HG03565 (cell line): ENCODE data around the gene GBP2.
A peak's percentile ranks its signal among the peaks of the same experiment; 100 is the strongest.
"Not testable (repeated sequence)": the region's sequence is repeated elsewhere in the genome, so short reads cannot be mapped to it uniquely, and the experiment has no call there.

ENCODE experiments used
- ATAC-seq: cut with Tn5 transposase; IDR thresholded peaks from one replicate; pipeline ENCODE4 v1.9.1; 2021; ENCODE audit warnings: mild to moderate bottlenecking, moderate library complexity; ENCODE audit not compliant: unreplicated experiment

Gene GBP2

GRCh38 chr1:89125913-89126580, at the start of gene GBP2:
GBP2 (minus strand) TSS chr1:89126114; CDS start chr1:89121966, 4,148 bp downstream.
- ATAC-seq, result peak; percentile 63

GRCh38 chr1:89174491-89174890, 48.6 kb upstream of the GBP2 start:
- ATAC-seq, result no peak

GRCh38 chr1:89172468-89173143, 46.7 kb upstream of the GBP2 start:
- no peak for ATAC-seq

- ATAC-seq, result no peak
Observed at GRCh38 chr1:89171067-89171438, 45.1 kb upstream of the GBP2 start.

GRCh38 chr1:89170170-89171066, 44.5 kb upstream of the GBP2 start:
- no peak for ATAC-seq

- no peak for ATAC-seq
Observed at GRCh38 chr1:89169166-89169565, 43.3 kb upstream of the GBP2 start.

- no peak for ATAC-seq
Observed at GRCh38 chr1:89167590-89168230, 41.8 kb upstream of the GBP2 start.

GRCh38 chr1:89166705-89167104, 40.8 kb upstream of the GBP2 start:
- no peak for ATAC-seq

GRCh38 chr1:89165811-89166210, 39.9 kb upstream of the GBP2 start:
- no peak for ATAC-seq

- ATAC-seq, result no peak
Observed at GRCh38 chr1:89151047-89151446, 25.1 kb upstream of the GBP2 start.

- no peak for ATAC-seq
Observed at GRCh38 chr1:89149976-89150375, 24.1 kb upstream of the GBP2 start.

GRCh38 chr1:89149229-89149628, 23.3 kb upstream of the GBP2 start:
- no peak for ATAC-seq

GRCh38 chr1:89147678-89148658, 22.1 kb upstream of the GBP2 start:
- ATAC-seq, result no peak

GRCh38 chr1:89146721-89147120, 20.8 kb upstream of the GBP2 start:
- no peak for ATAC-seq

- ATAC-seq, result no peak
Observed at GRCh38 chr1:89143484-89143883, 17.6 kb upstream of the GBP2 start.

GRCh38 chr1:89142160-89142559, 16.2 kb upstream of the GBP2 start:
- ATAC-seq, result no peak

- ATAC-seq, result no peak
Observed at GRCh38 chr1:89133747-89134146, 7.8 kb upstream of the GBP2 start.

GRCh38 chr1:89130716-89131115, 4.8 kb upstream of the GBP2 start:
- ATAC-seq, result no peak

GRCh38 chr1:89129911-89130310, 4.0 kb upstream of the GBP2 start:
- no peak for ATAC-seq

- ATAC-seq, result not testable (repeated sequence)
Observed at GRCh38 chr1:89128003-89128458, 2.1 kb upstream of the GBP2 start.
